Measurements from ENCODE around the gene BTBD7. TPM values are rescaled to one million over a fixed set of nuclear protein-coding genes. Genes with fewer than 3 reads are reported as not detected.
"Not testable (repeated sequence)": the region's sequence is repeated elsewhere in the genome, so short reads cannot be mapped to it uniquely, and the experiment has no call there.

Gene BTBD7
- total and polyA plus RNA-seq, 7 experiments from 2014 or later: 7.5 to 31.7 (median 25.6) TPM

- POLR2A ChIA-PET: no interaction called here
Measured at GRCh38 chr14:93240678-93241000, 92.2 kb downstream of the BTBD7 start.

GRCh38 chr14:93239869-93240677, 92.8 kb downstream of the BTBD7 start:
- intact Hi-C loops (cut with micrococcal nuclease): no loop called here
- H3K4me1 Mint-ChIP-seq: peaks cover 0 to 11% (median 0%) of the 10 kb centered on the region in 7 donors

More at GRCh38 chr14:93240678-93241000, 92.2 kb downstream of the BTBD7 start:
- ATAC-seq (no peak), DNase-seq (no peak)
- CTCF ChIA-PET: no interaction called here
- Histone ChIP-seq H3K4me1 (ENCODE audit: control insufficient read depth in 2 of 2, insufficient read depth in 2 of 2, low read length in 2 of 2) (no peaks in the 10 kb centered on the region), H3K27ac (ENCODE audit: low read depth, low read length) (no peak overlapping the region), H3K27me3 (ENCODE audit: control insufficient read depth in 2 of 2, insufficient read depth in 2 of 2, low read length in 2 of 2) (no peaks in the 10 kb centered on the region), H3K36me3 (ENCODE audit: control insufficient read depth in 2 of 3, insufficient read depth in 3 of 3, low read length in 3 of 3) (peaks cover 0 to 21% (median 19%) of the 10 kb centered on the region in 3 experiments), H3K9me3 (ENCODE audit: control insufficient read depth in 2 of 3, low read length in 3 of 3) (no peaks in the 10 kb centered on the region), H3K4me3 (ENCODE audit: low read length) (no peak overlapping the region)
- no peak overlapping the region for H3K27ac Mint-ChIP-seq
- peaks cover 0 to 11% (median 0%) of the 10 kb centered on the region in 7 donors for H3K4me1 Mint-ChIP-seq
- H3K36me3 Mint-ChIP-seq: peaks cover 7 to 25% (median 16%) of the 10 kb centered on the region in 5 donors
- no peaks in the 10 kb centered on the region for H3K9me3 Mint-ChIP-seq
- no peaks in the 10 kb centered on the region for H3K27me3 Mint-ChIP-seq
- intact Hi-C loops (cut with micrococcal nuclease): no loop called here
- no peak overlapping the region for H3K4me3 Mint-ChIP-seq

GRCh38 chr14:93234798-93235197, 98.0 kb downstream of the BTBD7 start:
- peaks cover 0 to 3% (median 0%) of the 10 kb centered on the region in 11 donors for H3K9me3 Mint-ChIP-seq
- peaks cover 0 to 4% of the 10 kb centered on the region in 2 donors for H3K4me1 ChIP-seq (ENCODE audit: control insufficient read depth in 2 of 2, insufficient read depth in 2 of 2, low read length in 2 of 2)
- intact Hi-C loops (cut with micrococcal nuclease): no loop called here
- H3K4me3 ChIP-seq (ENCODE audit: low read length): no peak overlapping the region
- H3K9me3 ChIP-seq (ENCODE audit: control insufficient read depth in 2 of 3, low read length in 3 of 3): no peaks in the 10 kb centered on the region
- no peak overlapping the region for H3K4me3 Mint-ChIP-seq
- no peak for DNase-seq
- H3K27ac Mint-ChIP-seq: peak overlapping the region in 1 of 9 donors; percentile 26
- ChIA-PET CTCF (no interaction called here), POLR2A (interaction anchor here (0.6 kb wide), 1 partner anchor 29 kb away, joined by 5 read pairs; no protein-coding TSS in a partner anchor)
- no peak for ATAC-seq
- H3K27ac ChIP-seq (ENCODE audit: low read depth, low read length): no peak overlapping the region
- H3K27me3 ChIP-seq (ENCODE audit: control insufficient read depth in 2 of 2, insufficient read depth in 2 of 2, low read length in 2 of 2): no peaks in the 10 kb centered on the region
- H3K27me3 Mint-ChIP-seq: peaks cover 0 to 18% (median 5%) of the 10 kb centered on the region in 5 donors
- peaks cover 11 to 28% (median 14%) of the 10 kb centered on the region in 7 donors for H3K4me1 Mint-ChIP-seq
- H3K36me3 Mint-ChIP-seq: peaks cover 0 to 2% (median 0%) of the 10 kb centered on the region in 5 donors
- H3K36me3 ChIP-seq (ENCODE audit: control insufficient read depth in 2 of 3, insufficient read depth in 3 of 3, low read length in 3 of 3): no peaks in the 10 kb centered on the region

More at GRCh38 chr14:93239869-93240677, 92.8 kb downstream of the BTBD7 start:
- H3K36me3 Mint-ChIP-seq: peaks cover 4 to 19% (median 12%) of the 10 kb centered on the region in 5 donors
- Histone ChIP-seq H3K4me3 (ENCODE audit: low read length) (no peak overlapping the region), H3K27me3 (ENCODE audit: control insufficient read depth in 2 of 2, insufficient read depth in 2 of 2, low read length in 2 of 2) (no peaks in the 10 kb centered on the region), H3K27ac (ENCODE audit: low read depth, low read length) (no peak overlapping the region), H3K36me3 (ENCODE audit: control insufficient read depth in 2 of 3, insufficient read depth in 3 of 3, low read length in 3 of 3) (peaks cover 0 to 16% (median 14%) of the 10 kb centered on the region in 3 experiments), H3K4me1 (ENCODE audit: control insufficient read depth in 2 of 2, insufficient read depth in 2 of 2, low read length in 2 of 2) (no peaks in the 10 kb centered on the region), H3K9me3 (ENCODE audit: control insufficient read depth in 2 of 3, low read length in 3 of 3) (no peaks in the 10 kb centered on the region)
- H3K4me3 Mint-ChIP-seq: peak overlapping the region in 1 of 10 donors; percentile 10
- CTCF ChIA-PET: no interaction called here
- POLR2A ChIA-PET: no interaction called here
- peaks cover 0 to 2% (median 0%) of the 10 kb centered on the region in 5 donors for H3K27me3 Mint-ChIP-seq
- H3K27ac Mint-ChIP-seq: peak overlapping the region in 4 of 9 donors; percentile 51 to 78 (median 54)
- peak in 2 of 9 donors; percentile 1 to 15 for DNase-seq
- H3K9me3 Mint-ChIP-seq: peaks cover 0 to 2% (median 0%) of the 10 kb centered on the region in 11 donors
- no peak for ATAC-seq

GRCh38 chr14:93233078-93233477, 99.8 kb downstream of the BTBD7 start:
- H3K36me3 ChIP-seq (ENCODE audit: control insufficient read depth in 2 of 3, insufficient read depth in 3 of 3, low read length in 3 of 3); H3K4me1 ChIP-seq (ENCODE audit: control insufficient read depth in 2 of 2, insufficient read depth in 2 of 2, low read length in 2 of 2); H3K27me3 ChIP-seq (ENCODE audit: control insufficient read depth in 2 of 2, insufficient read depth in 2 of 2, low read length in 2 of 2); H3K4me3 ChIP-seq (ENCODE audit: low read length); DNase-seq; H3K9me3 ChIP-seq (ENCODE audit: control insufficient read depth in 2 of 3, low read length in 3 of 3); H3K9me3 Mint-ChIP-seq; intact Hi-C loops (cut with micrococcal nuclease); CTCF ChIA-PET; POLR2A ChIA-PET; H3K4me3 Mint-ChIP-seq; H3K27ac ChIP-seq (ENCODE audit: low read depth, low read length); ATAC-seq; H3K27ac Mint-ChIP-seq: not testable (repeated sequence)
- peaks cover 0 to 18% (median 7%) of the 10 kb centered on the region in 5 donors for H3K27me3 Mint-ChIP-seq
- peaks cover 0 to 15% (median 8%) of the 10 kb centered on the region in 5 donors for H3K36me3 Mint-ChIP-seq
- peaks cover 11 to 22% (median 14%) of the 10 kb centered on the region in 7 donors for H3K4me1 Mint-ChIP-seq

- peaks cover 0 to 18% (median 7%) of the 10 kb centered on the region in 5 donors for H3K27me3 Mint-ChIP-seq
- H3K4me3 Mint-ChIP-seq: peak overlapping the region in 5 of 10 donors; percentile 34 to 76 (median 52)
- ChIA-PET CTCF (interaction anchor here (1.2 kb wide), 1 partner anchor 18 kb away, joined by 3 read pairs; no protein-coding TSS in a partner anchor), POLR2A (no interaction called here)
- H3K27me3 ChIP-seq (ENCODE audit: control insufficient read depth in 2 of 2, insufficient read depth in 2 of 2, low read length in 2 of 2): no peaks in the 10 kb centered on the region
- H3K9me3 Mint-ChIP-seq: peaks cover 0 to 3% (median 0%) of the 10 kb centered on the region in 11 donors
- no peak overlapping the region for H3K4me3 ChIP-seq (ENCODE audit: low read length)
- no peak overlapping the region for H3K27ac Mint-ChIP-seq
- H3K4me1 ChIP-seq (ENCODE audit: control insufficient read depth in 2 of 2, insufficient read depth in 2 of 2, low read length in 2 of 2): peaks cover 0 to 4% of the 10 kb centered on the region in 2 donors
- H3K27ac ChIP-seq (ENCODE audit: low read depth, low read length): no peak overlapping the region
- peaks cover under 1 to 16% (median 6%) of the 10 kb centered on the region in 3 experiments for H3K36me3 ChIP-seq (ENCODE audit: control insufficient read depth in 2 of 3, insufficient read depth in 3 of 3, low read length in 3 of 3)
- no peaks in the 10 kb centered on the region for H3K9me3 ChIP-seq (ENCODE audit: control insufficient read depth in 2 of 3, low read length in 3 of 3)
- ATAC-seq: no peak
- peaks cover 11 to 21% (median 14%) of the 10 kb centered on the region in 7 donors for H3K4me1 Mint-ChIP-seq
- peaks cover 4 to 24% (median 17%) of the 10 kb centered on the region in 5 donors for H3K36me3 Mint-ChIP-seq
- intact Hi-C loops (cut with micrococcal nuclease): no loop called here
- DNase-seq: no peak
Measured at GRCh38 chr14:93232159-93232558, 100.7 kb downstream of the BTBD7 start.

- Mint-ChIP-seq H3K4me1 (peaks cover 11 to 21% (median 14%) of the 10 kb centered on the region in 7 donors), H3K27me3 (peaks cover 0 to 18% (median 7%) of the 10 kb centered on the region in 5 donors), H3K27ac (peak overlapping the region in 1 of 9 donors; percentile 72), H3K36me3 (peaks cover 6 to 31% (median 22%) of the 10 kb centered on the region in 5 donors), H3K9me3 (peaks cover 0 to 3% (median 0%) of the 10 kb centered on the region in 11 donors), H3K4me3 (peak overlapping the region; percentile 4 to 76 (median 62))
- intact Hi-C loops (cut with micrococcal nuclease): no loop called here
- no peak overlapping the region for H3K27ac ChIP-seq (ENCODE audit: low read depth, low read length)
- H3K4me1 ChIP-seq (ENCODE audit: control insufficient read depth in 2 of 2, insufficient read depth in 2 of 2, low read length in 2 of 2): peaks cover 0 to 4% of the 10 kb centered on the region in 2 donors
- no peaks in the 10 kb centered on the region for H3K27me3 ChIP-seq (ENCODE audit: control insufficient read depth in 2 of 2, insufficient read depth in 2 of 2, low read length in 2 of 2)
- CTCF ChIA-PET: interaction anchor here (0.7 to 1.2 kb wide), 3 partner anchors 12 to 19 kb away, joined by 3 read pairs; no protein-coding TSS in a partner anchor
- POLR2A ChIA-PET: interaction anchor here (0.6 kb wide), 1 partner anchor 86 kb away, joined by 4 read pairs; no protein-coding TSS in a partner anchor
- DNase-seq (no peak), ATAC-seq (peak; percentile 20)
- peaks cover 5 to 21% (median 6%) of the 10 kb centered on the region in 3 experiments for H3K36me3 ChIP-seq (ENCODE audit: control insufficient read depth in 2 of 3, insufficient read depth in 3 of 3, low read length in 3 of 3)
- H3K9me3 ChIP-seq (ENCODE audit: control insufficient read depth in 2 of 3, low read length in 3 of 3): no peaks in the 10 kb centered on the region
- peak overlapping the region; percentile 36 for H3K4me3 ChIP-seq (ENCODE audit: low read length)
Measured at GRCh38 chr14:93231129-93231979, 101.5 kb downstream of the BTBD7 start.
